HG02970 (cell line): ENCODE results near the gene PLEKHG2.
"Not testable (repeated sequence)": the region's sequence is repeated elsewhere in the genome, so short reads cannot be mapped to it uniquely, and the experiment has no call there.

Experiments used
- ATAC-seq: cut with Tn5 transposase; IDR thresholded peaks from one replicate; pipeline ENCODE4 v1.9.1; 2021; ENCODE audit warnings: mild to moderate bottlenecking, moderate library complexity, moderate number of reproducible peaks; ENCODE audit not compliant: unreplicated experiment, low FRiP score

PLEKHG2 gene

GRCh38 chr19:39412100-39412866 is at the start of gene PLEKHG2:
Gene PLEKHG2 (plus strand): TSS chr19:39412669. CDS start chr19:39414087, 1,418 bp downstream.
- peak; percentile 46 for ATAC-seq

GRCh38 chr19:39362682-39363657 is 49.5 kb upstream of the PLEKHG2 start:
- no peak for ATAC-seq

- no peak for ATAC-seq
Observed at GRCh38 chr19:39363901-39364457, 48.5 kb upstream of the PLEKHG2 start.

GRCh38 chr19:39365531-39365930 is 46.9 kb upstream of the PLEKHG2 start:
- no peak for ATAC-seq

- ATAC-seq: no peak
Observed at GRCh38 chr19:39369200-39369599, 43.3 kb upstream of the PLEKHG2 start.

GRCh38 chr19:39370735-39371134 is 41.7 kb upstream of the PLEKHG2 start:
- ATAC-seq: no peak

- no peak for ATAC-seq
Observed at GRCh38 chr19:39372047-39372802, 40.2 kb upstream of the PLEKHG2 start.

- no peak for ATAC-seq
Observed at GRCh38 chr19:39372941-39373340, 39.5 kb upstream of the PLEKHG2 start.

GRCh38 chr19:39375929-39376328 is 36.5 kb upstream of the PLEKHG2 start:
- ATAC-seq: no peak

- ATAC-seq: no peak
Observed at GRCh38 chr19:39377373-39378362, 34.8 kb upstream of the PLEKHG2 start.

GRCh38 chr19:39379366-39379765 is 33.1 kb upstream of the PLEKHG2 start:
- not testable (repeated sequence) for ATAC-seq

GRCh38 chr19:39379865-39380396 is 32.5 kb upstream of the PLEKHG2 start:
- ATAC-seq: no peak

GRCh38 chr19:39380521-39381502 is 31.7 kb upstream of the PLEKHG2 start:
- ATAC-seq: no peak

- ATAC-seq: no peak
Observed at GRCh38 chr19:39381910-39382611, 30.4 kb upstream of the PLEKHG2 start.

- no peak for ATAC-seq
Observed at GRCh38 chr19:39382991-39383828, 29.3 kb upstream of the PLEKHG2 start.
